Stimulated activated CD4-positive, alpha-beta T cell treated with anti-CD3 and anti-CD28 coated beads, Interleukin-1b, Interleukin-23, amount 100 ng/mL, for 4 hours (primary cell): ENCODE results near the gene NRG2.

ENCODE experiments used
- DNase-seq, 2 donors: peaks; one replicate each; pipeline ENCODE4 v3.0.0-alpha.2; 2020; ENCODE audit warnings: low read depth in 2 of 2

The NRG2 gene

GRCh38 chr5:139812836-139813805 is 230.0 kb downstream of the NRG2 start:
- no peak for DNase-seq

GRCh38 chr5:139812323-139812722 is 230.8 kb downstream of the NRG2 start:
- no peak for DNase-seq

- no peak for DNase-seq
These were observed 231.9 kb downstream of the NRG2 start for GRCh38 chr5:139811274-139811607.

- no peak for DNase-seq
These were observed 232.5 kb downstream of the NRG2 start for GRCh38 chr5:139810341-139811273.

- DNase-seq = no peak
These were observed 233.7 kb downstream of the NRG2 start for GRCh38 chr5:139809331-139809810.

GRCh38 chr5:139808481-139809330 is 234.4 kb downstream of the NRG2 start:
- no peak for DNase-seq

GRCh38 chr5:139807647-139808030 is 235.5 kb downstream of the NRG2 start:
- DNase-seq = no peak

GRCh38 chr5:139806726-139807646 is 236.1 kb downstream of the NRG2 start:
- no peak for DNase-seq

- DNase-seq = no peak
These were observed 237.0 kb downstream of the NRG2 start for GRCh38 chr5:139806111-139806510.

- no peak for DNase-seq
These were observed 237.6 kb downstream of the NRG2 start for GRCh38 chr5:139805545-139805944.

GRCh38 chr5:139804800-139805397 is 238.2 kb downstream of the NRG2 start:
- no peak for DNase-seq

GRCh38 chr5:139803978-139804377 is 239.1 kb downstream of the NRG2 start:
- no peak for DNase-seq

GRCh38 chr5:139799359-139799758 is 243.7 kb downstream of the NRG2 start:
- no peak for DNase-seq

- DNase-seq = no peak
These were observed 244.2 kb downstream of the NRG2 start for GRCh38 chr5:139798883-139799282.

- DNase-seq = no peak
These were observed 245.1 kb downstream of the NRG2 start for GRCh38 chr5:139797856-139798510.

GRCh38 chr5:139797335-139797734 is 245.8 kb downstream of the NRG2 start:
- no peak for DNase-seq
